HG03354 (cell line): ENCODE measurements around the gene TSACC.

Experiments used
- ATAC-seq: cut with Tn5 transposase; IDR thresholded peaks from one replicate; pipeline ENCODE4 v1.9.1; 2021; ENCODE audit warnings: mild to moderate bottlenecking; ENCODE audit not compliant: unreplicated experiment, poor library complexity, severe bottlenecking

The TSACC gene

GRCh38 chr1:156371553-156372264, 33.4 kb downstream of the TSACC start:
- ATAC-seq = no peak

GRCh38 chr1:156372265-156372586, 33.9 kb downstream of the TSACC start:
- ATAC-seq = no peak

- ATAC-seq = no peak
These were observed 34.5 kb downstream of the TSACC start for GRCh38 chr1:156372876-156373275.

- no peak for ATAC-seq
These were observed 35.2 kb downstream of the TSACC start for GRCh38 chr1:156373546-156373945.

- ATAC-seq = no peak
These were observed 37.8 kb downstream of the TSACC start for GRCh38 chr1:156376146-156376545.

- no peak for ATAC-seq
These were observed 38.9 kb downstream of the TSACC start for GRCh38 chr1:156376958-156377919.

- no peak for ATAC-seq
These were observed 40.2 kb downstream of the TSACC start for GRCh38 chr1:156378557-156378956.

GRCh38 chr1:156379420-156380165, 41.3 kb downstream of the TSACC start:
- ATAC-seq = no peak

- ATAC-seq = no peak
These were observed 44.2 kb downstream of the TSACC start for GRCh38 chr1:156382561-156382960.

- ATAC-seq = peak; percentile 65
These were observed 44.7 kb downstream of the TSACC start for GRCh38 chr1:156383023-156383422.

- no peak for ATAC-seq
These were observed 45.7 kb downstream of the TSACC start for GRCh38 chr1:156384007-156384406.

- no peak for ATAC-seq
These were observed 46.3 kb downstream of the TSACC start for GRCh38 chr1:156384658-156385057.

GRCh38 chr1:156385534-156386031, 47.3 kb downstream of the TSACC start:
- no peak for ATAC-seq

GRCh38 chr1:156386134-156386901, 48.0 kb downstream of the TSACC start:
- no peak for ATAC-seq

- ATAC-seq = no peak
These were observed 48.9 kb downstream of the TSACC start for GRCh38 chr1:156386949-156387869.

- no peak for ATAC-seq
These were observed 49.5 kb downstream of the TSACC start for GRCh38 chr1:156387870-156388173.

GRCh38 chr1:156388174-156389137, 50.1 kb downstream of the TSACC start:
- no peak for ATAC-seq

- no peak for ATAC-seq
These were observed 51.0 kb downstream of the TSACC start for GRCh38 chr1:156389311-156389710.
